Measurements from ENCODE around the gene MYO5B. TPM values are rescaled to one million over a fixed set of nuclear protein-coding genes. Genes with fewer than 3 reads are reported as not detected.

The MYO5B gene
- total RNA-seq, 1 experiment from 2014 or later: 25.9 TPM

DNA sequence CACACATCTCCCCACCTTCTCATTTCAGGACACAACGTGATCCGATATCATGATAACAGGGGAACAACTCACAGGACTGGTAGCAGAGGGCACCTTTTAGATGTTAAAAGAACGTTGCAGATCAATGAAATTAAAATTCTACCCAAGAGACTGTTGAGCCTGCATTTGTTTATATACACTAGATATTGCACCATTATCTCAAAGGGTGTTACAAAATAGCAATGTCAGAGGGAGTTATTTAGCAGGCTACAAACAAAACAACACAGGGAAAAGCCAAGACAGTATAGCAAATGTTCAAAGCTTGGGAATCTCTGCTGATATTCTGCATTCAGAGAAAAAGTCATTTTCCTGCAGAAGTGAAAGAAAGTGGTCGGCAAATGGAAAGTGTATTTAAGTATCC is 139.5 kb downstream of the MYO5B start:
- no peak overlapping the region for H3K27ac Mint-ChIP-seq (ENCODE audit: low read depth, unreplicated experiment)
- no peaks in the 10 kb centered on the region for H3K27me3 Mint-ChIP-seq (ENCODE audit: insufficient read depth, unreplicated experiment)
- no peaks in the 10 kb centered on the region for H3K4me1 Mint-ChIP-seq (ENCODE audit: insufficient read depth, unreplicated experiment)
- H3K4me3 Mint-ChIP-seq (ENCODE audit: unreplicated experiment): no peak overlapping the region
- CTCF ChIA-PET: interaction anchor here (0.9 to 2.0 kb wide), 4 partner anchors 11 to 148 kb away, joined by 3 to 8 read pairs (median 4); partner anchors contain the start of gene MYO5B
- H3K9me3 Mint-ChIP-seq (ENCODE audit: unreplicated experiment): no peaks in the 10 kb centered on the region
- BruUV-seq (replicated peaks): no TSS peak
- H3K36me3 Mint-ChIP-seq (ENCODE audit: insufficient read depth, unreplicated experiment): no peaks in the 10 kb centered on the region
- POLR2A ChIA-PET: interaction anchor here (0.7 kb wide), 1 partner anchor 45 kb away, joined by 3 read pairs; no protein-coding TSS in a partner anchor
- intact Hi-C loops (cut with micrococcal nuclease): no loop called here
- TF ChIP-seq, protein P1, sequence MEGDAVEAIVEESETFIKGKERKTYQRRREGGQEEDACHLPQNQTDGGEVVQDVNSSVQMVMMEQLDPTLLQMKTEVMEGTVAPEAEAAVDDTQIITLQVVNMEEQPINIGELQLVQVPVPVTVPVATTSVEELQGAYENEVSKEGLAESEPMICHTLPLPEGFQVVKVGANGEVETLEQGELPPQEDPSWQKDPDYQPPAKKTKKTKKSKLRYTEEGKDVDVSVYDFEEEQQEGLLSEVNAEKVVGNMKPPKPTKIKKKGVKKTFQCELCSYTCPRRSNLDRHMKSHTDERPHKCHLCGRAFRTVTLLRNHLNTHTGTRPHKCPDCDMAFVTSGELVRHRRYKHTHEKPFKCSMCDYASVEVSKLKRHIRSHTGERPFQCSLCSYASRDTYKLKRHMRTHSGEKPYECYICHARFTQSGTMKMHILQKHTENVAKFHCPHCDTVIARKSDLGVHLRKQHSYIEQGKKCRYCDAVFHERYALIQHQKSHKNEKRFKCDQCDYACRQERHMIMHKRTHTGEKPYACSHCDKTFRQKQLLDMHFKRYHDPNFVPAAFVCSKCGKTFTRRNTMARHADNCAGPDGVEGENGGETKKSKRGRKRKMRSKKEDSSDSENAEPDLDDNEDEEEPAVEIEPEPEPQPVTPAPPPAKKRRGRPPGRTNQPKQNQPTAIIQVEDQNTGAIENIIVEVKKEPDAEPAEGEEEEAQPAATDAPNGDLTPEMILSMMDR (IDR thresholded peaks at IDR 0.05; ENCODE audit: unreplicated experiment): no peak
- DNase-seq (ENCODE audit: unreplicated experiment): no peak

DNA sequence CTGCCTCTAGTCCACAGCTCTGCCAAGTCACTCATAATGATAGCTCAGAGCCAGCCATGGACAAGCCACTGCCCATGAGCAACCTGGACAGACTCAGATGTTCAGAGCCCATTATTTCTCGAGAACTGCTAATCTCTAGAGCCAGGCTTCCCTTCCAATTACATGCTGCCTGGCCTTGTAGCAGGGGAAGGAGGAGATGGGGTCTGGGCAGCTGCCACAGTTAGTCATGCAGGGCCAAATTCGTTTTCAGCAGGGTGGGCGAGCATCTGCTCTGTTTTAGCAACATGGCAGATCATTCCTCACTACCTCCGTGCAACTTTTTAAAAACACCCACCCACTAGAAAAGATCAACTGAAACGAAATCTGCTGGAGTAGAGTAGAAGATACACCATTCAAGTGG is 141.8 kb downstream of the MYO5B start:
- Mint-ChIP-seq H3K27me3 (ENCODE audit: insufficient read depth, unreplicated experiment) (no peaks in the 10 kb centered on the region), H3K9me3 (ENCODE audit: unreplicated experiment) (no peaks in the 10 kb centered on the region), H3K27ac (ENCODE audit: low read depth, unreplicated experiment) (no peak overlapping the region), H3K36me3 (ENCODE audit: insufficient read depth, unreplicated experiment) (no peaks in the 10 kb centered on the region), H3K4me3 (ENCODE audit: unreplicated experiment) (no peak overlapping the region), H3K4me1 (ENCODE audit: insufficient read depth, unreplicated experiment) (no peaks in the 10 kb centered on the region)
- ChIA-PET CTCF (interaction anchor here (0.6 to 0.7 kb wide), 2 partner anchors 143 to 150 kb away, joined by 3 read pairs; no protein-coding TSS in a partner anchor), POLR2A (interaction anchor here (0.8 kb wide), 1 partner anchor 142 kb away, joined by 3 read pairs; the partner anchor contains the start of gene MYO5B)
- intact Hi-C loops (cut with micrococcal nuclease): loop anchor here (5.0 kb wide), 1 partner anchor 304 kb away; no protein-coding TSS in a partner anchor
- DNase-seq (ENCODE audit: unreplicated experiment): no peak
- TF ChIP-seq, protein P1 (IDR thresholded peaks at IDR 0.05; ENCODE audit: unreplicated experiment): no peak
- no TSS peak for BruUV-seq (replicated peaks)

DNA sequence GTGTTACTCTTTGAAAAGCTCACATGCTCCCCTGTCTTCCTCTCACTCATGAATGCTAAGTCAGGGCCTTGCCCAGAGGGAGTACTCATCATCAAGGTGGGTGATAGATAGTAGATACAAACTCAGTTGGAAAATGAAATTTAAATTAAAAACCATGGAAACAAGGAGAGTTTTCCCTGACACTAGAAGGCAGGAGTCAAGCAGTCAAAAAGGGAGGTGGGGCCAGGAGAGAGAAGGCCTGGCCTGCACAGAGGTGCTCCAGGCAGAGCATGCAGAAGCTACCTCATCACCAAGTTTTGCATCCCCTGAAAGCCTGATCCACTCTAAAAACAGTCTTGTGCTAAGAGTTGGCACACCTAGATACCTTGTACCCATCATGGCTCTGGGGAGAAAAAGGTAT is 143.7 kb downstream of the MYO5B start:
- DNase-seq (ENCODE audit: unreplicated experiment): peak; percentile 41
- POLR2A ChIA-PET: interaction anchor here (0.7 kb wide), 1 partner anchor 153 kb away, joined by 5 read pairs; no protein-coding TSS in a partner anchor
- intact Hi-C loops (cut with micrococcal nuclease): loop anchor here (1.0 to 5.0 kb wide), 3 partner anchors 144 to 306 kb away; partner anchors contain the start of gene MYO5B
- H3K27ac Mint-ChIP-seq (ENCODE audit: low read depth, unreplicated experiment): no peak overlapping the region
- no peaks in the 10 kb centered on the region for H3K36me3 Mint-ChIP-seq (ENCODE audit: insufficient read depth, unreplicated experiment)
- H3K27me3 Mint-ChIP-seq (ENCODE audit: insufficient read depth, unreplicated experiment): no peaks in the 10 kb centered on the region
- H3K4me3 Mint-ChIP-seq (ENCODE audit: unreplicated experiment): no peak overlapping the region
- H3K9me3 Mint-ChIP-seq (ENCODE audit: unreplicated experiment): no peaks in the 10 kb centered on the region
- TF ChIP-seq, protein P1 (IDR thresholded peaks at IDR 0.05; ENCODE audit: unreplicated experiment): peak; percentile 34
- no peaks in the 10 kb centered on the region for H3K4me1 Mint-ChIP-seq (ENCODE audit: insufficient read depth, unreplicated experiment)
- CTCF ChIA-PET: interaction anchor here (0.5 to 2.1 kb wide), 7 partner anchors 37 to 306 kb away, joined by 3 to 17 read pairs (median 3); no protein-coding TSS in a partner anchor
- BruUV-seq (replicated peaks): no TSS peak

DNA sequence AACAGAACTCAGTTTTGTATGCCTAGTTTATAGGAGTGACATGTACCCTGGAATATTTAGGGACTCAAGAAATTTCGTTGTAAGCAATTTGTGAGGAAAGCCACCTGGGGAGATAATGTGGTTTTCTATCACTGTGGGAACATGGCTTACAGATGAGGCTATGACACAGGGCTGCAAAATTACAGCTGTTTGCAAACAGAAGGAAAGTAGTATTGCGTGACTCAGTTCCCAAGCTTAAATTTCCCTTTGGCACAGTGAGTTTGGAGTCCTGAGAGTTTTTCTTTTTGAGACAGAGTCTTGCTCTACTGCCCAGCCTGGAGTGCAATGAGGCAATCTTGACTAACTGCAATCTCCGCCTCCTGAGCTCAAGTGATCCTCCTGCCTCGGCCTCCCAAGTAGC is 149.8 kb downstream of the MYO5B start:
- TF ChIP-seq, protein P1 (IDR thresholded peaks at IDR 0.05; ENCODE audit: unreplicated experiment): no peak
- Mint-ChIP-seq H3K4me1 (ENCODE audit: insufficient read depth, unreplicated experiment) (no peaks in the 10 kb centered on the region), H3K9me3 (ENCODE audit: unreplicated experiment) (no peaks in the 10 kb centered on the region), H3K4me3 (ENCODE audit: unreplicated experiment) (no peak overlapping the region), H3K27ac (ENCODE audit: low read depth, unreplicated experiment) (no peak overlapping the region), H3K27me3 (ENCODE audit: insufficient read depth, unreplicated experiment) (no peaks in the 10 kb centered on the region), H3K36me3 (ENCODE audit: insufficient read depth, unreplicated experiment) (no peaks in the 10 kb centered on the region)
- no peak for DNase-seq (ENCODE audit: unreplicated experiment)
- BruUV-seq (replicated peaks): no TSS peak
- ChIA-PET CTCF (interaction anchor here (0.6 kb wide), 1 partner anchor 244 kb away, joined by 3 read pairs; no protein-coding TSS in a partner anchor), POLR2A (no interaction called here)
- intact Hi-C loops (cut with micrococcal nuclease): no loop called here
